Measurements from ENCODE around the gene PTPRU.
"Not testable (repeated sequence)": the region's sequence is repeated elsewhere in the genome, so short reads cannot be mapped to it uniquely, and the experiment has no call there.

The PTPRU gene

GRCh38 chr1:29314685-29315084 lies 78.4 kb downstream of the PTPRU start:
- not testable (repeated sequence) for H3K4me1 ChIP-seq (ENCODE audit: insufficient read depth, low read length); H3K9me3 ChIP-seq (ENCODE audit: insufficient read depth, low read depth, low read length); H3K9ac ChIP-seq (ENCODE audit: low read depth, low read length); H3K27me3 ChIP-seq (ENCODE audit: insufficient read depth, low read length); H3K27ac ChIP-seq (ENCODE audit: low read length); H3K4me3 ChIP-seq (ENCODE audit: low read length)
- peaks cover 38% of the 10 kb centered on the region for H3K36me3 ChIP-seq (ENCODE audit: insufficient read depth, low read depth, low read length)

- no peaks in the 10 kb centered on the region for H3K27me3 ChIP-seq (ENCODE audit: insufficient read depth, low read length)
- H3K36me3 ChIP-seq (ENCODE audit: insufficient read depth, low read depth, low read length): peaks cover 38% of the 10 kb centered on the region
- H3K9me3 ChIP-seq (ENCODE audit: insufficient read depth, low read depth, low read length): no peaks in the 10 kb centered on the region
- no peak overlapping the region for H3K27ac ChIP-seq (ENCODE audit: low read length)
- H3K9ac ChIP-seq (ENCODE audit: low read depth, low read length): no peak overlapping the region
- H3K4me1 ChIP-seq (ENCODE audit: insufficient read depth, low read length): no peaks in the 10 kb centered on the region
- H3K4me3 ChIP-seq (ENCODE audit: low read length): no peak overlapping the region
These were observed 78.9 kb downstream of the PTPRU start for GRCh38 chr1:29315262-29315661.

GRCh38 chr1:29315876-29316275 lies 79.6 kb downstream of the PTPRU start:
- Histone ChIP-seq H3K4me3 (ENCODE audit: low read length) (no peak overlapping the region), H3K27ac (ENCODE audit: low read length) (no peak overlapping the region), H3K36me3 (ENCODE audit: insufficient read depth, low read depth, low read length) (peaks cover 38% of the 10 kb centered on the region), H3K9me3 (ENCODE audit: insufficient read depth, low read depth, low read length) (no peaks in the 10 kb centered on the region), H3K27me3 (ENCODE audit: insufficient read depth, low read length) (no peaks in the 10 kb centered on the region), H3K4me1 (ENCODE audit: insufficient read depth, low read length) (no peaks in the 10 kb centered on the region), H3K9ac (ENCODE audit: low read depth, low read length) (no peak overlapping the region)

- H3K9me3 ChIP-seq (ENCODE audit: insufficient read depth, low read depth, low read length): no peaks in the 10 kb centered on the region
- no peaks in the 10 kb centered on the region for H3K27me3 ChIP-seq (ENCODE audit: insufficient read depth, low read length)
- peaks cover 36% of the 10 kb centered on the region for H3K36me3 ChIP-seq (ENCODE audit: insufficient read depth, low read depth, low read length)
- no peaks in the 10 kb centered on the region for H3K4me1 ChIP-seq (ENCODE audit: insufficient read depth, low read length)
- H3K27ac ChIP-seq (ENCODE audit: low read length): no peak overlapping the region
- no peak overlapping the region for H3K4me3 ChIP-seq (ENCODE audit: low read length)
- no peak overlapping the region for H3K9ac ChIP-seq (ENCODE audit: low read depth, low read length)
These were observed 81.0 kb downstream of the PTPRU start for GRCh38 chr1:29317063-29317915.

- H3K27ac ChIP-seq (ENCODE audit: low read length): no peak overlapping the region
- H3K9me3 ChIP-seq (ENCODE audit: insufficient read depth, low read depth, low read length): no peaks in the 10 kb centered on the region
- H3K9ac ChIP-seq (ENCODE audit: low read depth, low read length): no peak overlapping the region
- no peak overlapping the region for H3K4me3 ChIP-seq (ENCODE audit: low read length)
- no peaks in the 10 kb centered on the region for H3K4me1 ChIP-seq (ENCODE audit: insufficient read depth, low read length)
- peaks cover 30% of the 10 kb centered on the region for H3K36me3 ChIP-seq (ENCODE audit: insufficient read depth, low read depth, low read length)
- H3K27me3 ChIP-seq (ENCODE audit: insufficient read depth, low read length): no peaks in the 10 kb centered on the region
These were observed 81.7 kb downstream of the PTPRU start for GRCh38 chr1:29317916-29318530.

- Histone ChIP-seq H3K27me3 (ENCODE audit: insufficient read depth, low read length) (no peaks in the 10 kb centered on the region), H3K36me3 (ENCODE audit: insufficient read depth, low read depth, low read length) (peaks cover 30% of the 10 kb centered on the region), H3K27ac (ENCODE audit: low read length) (no peak overlapping the region), H3K4me1 (ENCODE audit: insufficient read depth, low read length) (no peaks in the 10 kb centered on the region), H3K9me3 (ENCODE audit: insufficient read depth, low read depth, low read length) (no peaks in the 10 kb centered on the region), H3K4me3 (ENCODE audit: low read length) (no peak overlapping the region), H3K9ac (ENCODE audit: low read depth, low read length) (no peak overlapping the region)
These were observed 82.4 kb downstream of the PTPRU start for GRCh38 chr1:29318724-29319123.

- Histone ChIP-seq H3K27ac (ENCODE audit: low read length) (no peak overlapping the region), H3K4me3 (ENCODE audit: low read length) (no peak overlapping the region), H3K4me1 (ENCODE audit: insufficient read depth, low read length) (no peaks in the 10 kb centered on the region), H3K9me3 (ENCODE audit: insufficient read depth, low read depth, low read length) (no peaks in the 10 kb centered on the region), H3K27me3 (ENCODE audit: insufficient read depth, low read length) (no peaks in the 10 kb centered on the region), H3K9ac (ENCODE audit: low read depth, low read length) (no peak overlapping the region), H3K36me3 (ENCODE audit: insufficient read depth, low read depth, low read length) (peaks cover 25% of the 10 kb centered on the region)
These were observed 83.2 kb downstream of the PTPRU start for GRCh38 chr1:29319300-29320110.

- Histone ChIP-seq H3K27me3 (ENCODE audit: insufficient read depth, low read length) (no peaks in the 10 kb centered on the region), H3K4me1 (ENCODE audit: insufficient read depth, low read length) (peaks cover 3% of the 10 kb centered on the region; the same call in 1 of the 2 replicates)
These were observed 84.0 kb downstream of the PTPRU start for GRCh38 chr1:29320156-29320940.

GRCh38 chr1:29321176-29321575 lies 84.9 kb downstream of the PTPRU start:
- Histone ChIP-seq H3K4me1 (ENCODE audit: insufficient read depth, low read length) (peaks cover 6% of the 10 kb centered on the region; the same call in 1 of the 2 replicates), H3K27ac (ENCODE audit: low read length) (no peak overlapping the region), H3K27me3 (ENCODE audit: insufficient read depth, low read length) (no peaks in the 10 kb centered on the region)

More at GRCh38 chr1:29320156-29320940, 84.0 kb downstream of the PTPRU start:
- H3K36me3 ChIP-seq (ENCODE audit: insufficient read depth, low read depth, low read length): peaks cover 21% of the 10 kb centered on the region
- H3K27ac ChIP-seq (ENCODE audit: low read length): no peak overlapping the region
- H3K4me3 ChIP-seq (ENCODE audit: low read length): no peak overlapping the region
- no peak overlapping the region for H3K9ac ChIP-seq (ENCODE audit: low read depth, low read length)
- H3K9me3 ChIP-seq (ENCODE audit: insufficient read depth, low read depth, low read length): no peaks in the 10 kb centered on the region

GRCh38 chr1:29322147-29322694 lies 85.9 kb downstream of the PTPRU start:
- Histone ChIP-seq H3K27ac (ENCODE audit: low read length) (no peak overlapping the region), H3K27me3 (ENCODE audit: insufficient read depth, low read length) (no peaks in the 10 kb centered on the region), H3K4me3 (ENCODE audit: low read length) (no peak overlapping the region), H3K9me3 (ENCODE audit: insufficient read depth, low read depth, low read length) (no peaks in the 10 kb centered on the region), H3K9ac (ENCODE audit: low read depth, low read length) (no peak overlapping the region), H3K4me1 (ENCODE audit: insufficient read depth, low read length) (peaks cover 6% of the 10 kb centered on the region; the same call in 1 of the 2 replicates), H3K36me3 (ENCODE audit: insufficient read depth, low read depth, low read length) (peaks cover 5% of the 10 kb centered on the region; the same call in 1 of the 2 replicates)

More at GRCh38 chr1:29321176-29321575, 84.9 kb downstream of the PTPRU start:
- Histone ChIP-seq H3K9ac (ENCODE audit: low read depth, low read length) (no peak overlapping the region), H3K9me3 (ENCODE audit: insufficient read depth, low read depth, low read length) (no peaks in the 10 kb centered on the region), H3K36me3 (ENCODE audit: insufficient read depth, low read depth, low read length) (peaks cover 12% of the 10 kb centered on the region), H3K4me3 (ENCODE audit: low read length) (no peak overlapping the region)
